ENCODE data around the gene GPC4. TPM values are rescaled to one million over a fixed set of nuclear protein-coding genes. Genes with fewer than 3 reads are reported as not detected.

GPC4 gene
- total and polyA plus RNA-seq, 2 experiments from 2014 or later: 124 to 183 TPM

GRCh38 chrX:133434197-133434820 is 19.0 kb upstream of the GPC4 start:
- no peaks in the 10 kb centered on the region for H3K79me2 ChIP-seq (replicated peaks; ENCODE audit: insufficient read depth)
- no peaks in the 10 kb centered on the region for H3K9me2 ChIP-seq (ENCODE audit: insufficient read depth)
- Mint-ChIP-seq H3K27ac (no peak overlapping the region), H3K27me3 (ENCODE audit: insufficient read depth, low read depth, poor library complexity) (peaks cover 8% of the 10 kb centered on the region), H3K36me3 (ENCODE audit: low read depth) (peaks cover 2% of the 10 kb centered on the region; the same call in 1 of the 3 replicates), H3K9me3 (no peaks in the 10 kb centered on the region; the same call in 2 of the 3 replicates), H3K4me3 (no peak overlapping the region), H3K4me1 (peaks cover 33% of the 10 kb centered on the region)
- ATAC-seq (no peak), DNase-seq (ENCODE audit: low spot score) (peak; percentile 34)
- H3K4me1 ChIP-seq (ENCODE audit: insufficient read depth): peaks cover 21% of the 10 kb centered on the region
- no peak for TF ChIP-seq CTCF (conservative IDR thresholded peaks at IDR 0.05; ENCODE audit: low read depth in 2 of 2)
- TF ChIP-seq CREB1 (CRISPR knock-in tag; IDR thresholded peaks at IDR 0.05; ENCODE audit: low read depth): no peak
- TF ChIP-seq STAT1 (IDR thresholded peaks at IDR 0.05; ENCODE audit: unreplicated experiment): no peak
- no peak for TF ChIP-seq ZNF331 (CRISPR knock-in tag; IDR thresholded peaks at IDR 0.05; ENCODE audit: low read depth)
- TF ChIP-seq POLR2AphosphoS5 (IDR thresholded peaks at IDR 0.05; ENCODE audit: low read depth): no peak
- TF ChIP-seq ETS1 (IDR thresholded peaks at IDR 0.05): no peak
- TF ChIP-seq, protein P1, sequence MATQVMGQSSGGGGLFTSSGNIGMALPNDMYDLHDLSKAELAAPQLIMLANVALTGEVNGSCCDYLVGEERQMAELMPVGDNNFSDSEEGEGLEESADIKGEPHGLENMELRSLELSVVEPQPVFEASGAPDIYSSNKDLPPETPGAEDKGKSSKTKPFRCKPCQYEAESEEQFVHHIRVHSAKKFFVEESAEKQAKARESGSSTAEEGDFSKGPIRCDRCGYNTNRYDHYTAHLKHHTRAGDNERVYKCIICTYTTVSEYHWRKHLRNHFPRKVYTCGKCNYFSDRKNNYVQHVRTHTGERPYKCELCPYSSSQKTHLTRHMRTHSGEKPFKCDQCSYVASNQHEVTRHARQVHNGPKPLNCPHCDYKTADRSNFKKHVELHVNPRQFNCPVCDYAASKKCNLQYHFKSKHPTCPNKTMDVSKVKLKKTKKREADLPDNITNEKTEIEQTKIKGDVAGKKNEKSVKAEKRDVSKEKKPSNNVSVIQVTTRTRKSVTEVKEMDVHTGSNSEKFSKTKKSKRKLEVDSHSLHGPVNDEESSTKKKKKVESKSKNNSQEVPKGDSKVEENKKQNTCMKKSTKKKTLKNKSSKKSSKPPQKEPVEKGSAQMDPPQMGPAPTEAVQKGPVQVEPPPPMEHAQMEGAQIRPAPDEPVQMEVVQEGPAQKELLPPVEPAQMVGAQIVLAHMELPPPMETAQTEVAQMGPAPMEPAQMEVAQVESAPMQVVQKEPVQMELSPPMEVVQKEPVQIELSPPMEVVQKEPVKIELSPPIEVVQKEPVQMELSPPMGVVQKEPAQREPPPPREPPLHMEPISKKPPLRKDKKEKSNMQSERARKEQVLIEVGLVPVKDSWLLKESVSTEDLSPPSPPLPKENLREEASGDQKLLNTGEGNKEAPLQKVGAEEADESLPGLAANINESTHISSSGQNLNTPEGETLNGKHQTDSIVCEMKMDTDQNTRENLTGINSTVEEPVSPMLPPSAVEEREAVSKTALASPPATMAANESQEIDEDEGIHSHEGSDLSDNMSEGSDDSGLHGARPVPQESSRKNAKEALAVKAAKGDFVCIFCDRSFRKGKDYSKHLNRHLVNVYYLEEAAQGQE (IDR thresholded peaks at IDR 0.05; ENCODE audit: unreplicated experiment): no peak
- TF ChIP-seq JUNB (IDR thresholded peaks at IDR 0.05; ENCODE audit: unreplicated experiment): no peak
- TF ChIP-seq ZNF114 (CRISPR knock-in tag; IDR thresholded peaks at IDR 0.05): no peak
- no peaks in the 10 kb centered on the region for H4K20me1 ChIP-seq (replicated peaks; ENCODE audit: insufficient read depth)
- no peaks in the 10 kb centered on the region for H3K36me3 ChIP-seq (ENCODE audit: insufficient read depth)
- H2AFZ ChIP-seq: no peak overlapping the region
- no peaks in the 10 kb centered on the region for H3K27me3 ChIP-seq (ENCODE audit: insufficient read depth)
- H3F3A ChIP-seq (replicated peaks; ENCODE audit: low read depth): 0 out of 2 replicates have a peak, but pooled peaks cover 5% of the 10 kb centered on the region
- H3K4me2 ChIP-seq: no peak overlapping the region
- H3K4me3 ChIP-seq: no peak overlapping the region
- 0 out of 2 replicates have a peak overlapping the region, but pooled peaks have one; percentile 45 for H3K27ac ChIP-seq (ENCODE audit: low read depth)

Measured in GM23338 (cell line).